ENCODE results near the gene MAP4K4.
A peak's percentile ranks its signal among the peaks of the same experiment; 100 is the strongest.

The MAP4K4 gene

DNA sequence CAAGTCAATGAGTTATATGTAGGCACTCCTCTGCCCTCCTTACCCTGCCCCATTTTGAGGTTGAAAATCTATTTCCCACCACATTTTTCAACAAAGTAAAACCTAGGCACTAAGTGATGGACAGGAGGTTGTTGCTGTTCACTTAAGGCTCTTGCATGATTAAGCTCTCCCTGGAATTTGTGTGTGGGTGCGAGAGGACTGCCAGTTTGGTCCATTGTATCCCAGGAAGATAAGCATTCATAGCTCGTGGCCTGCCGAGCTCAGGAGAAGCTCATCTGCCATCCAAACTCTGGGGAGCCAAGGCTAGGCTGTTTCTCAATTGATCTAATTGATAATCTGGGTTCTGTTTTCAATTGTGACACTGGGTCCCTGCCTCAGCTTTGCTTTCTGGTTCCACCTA is 4.7 kb upstream of the MAP4K4 start:
- H3K27ac ChIP-seq (ENCODE audit: low read length), result no peak overlapping the region
- H3K9me3 ChIP-seq (ENCODE audit: control insufficient read depth in 2 of 2, low read length in 2 of 2), result no peaks in the 10 kb centered on the region
- no peaks in the 10 kb centered on the region for H3K27me3 ChIP-seq (ENCODE audit: control insufficient read depth in 1 of 2, insufficient read depth in 2 of 2, low read length in 2 of 2)
- H3K4me3 ChIP-seq (ENCODE audit: low read length in 2 of 2), result no peak overlapping the region
- no peak overlapping the region for H3K9ac ChIP-seq (ENCODE audit: low read length in 2 of 2)
- peaks cover 6% of the 10 kb centered on the region for H3K4me1 ChIP-seq (ENCODE audit: control insufficient read depth, insufficient read depth, low read length)
- H3K36me3 ChIP-seq (ENCODE audit: control insufficient read depth in 2 of 2, insufficient read depth in 2 of 2, low read length in 2 of 2), result no peaks in the 10 kb centered on the region

GRCh38 chr2:101693991-101694588 is 3.4 kb upstream of the MAP4K4 start:
- H3K4me1 ChIP-seq (ENCODE audit: control insufficient read depth, insufficient read depth, low read length), result peaks cover 10% of the 10 kb centered on the region
- no peak overlapping the region for H3K4me3 ChIP-seq (ENCODE audit: low read length in 2 of 2)
- no peaks in the 10 kb centered on the region for H3K9me3 ChIP-seq (ENCODE audit: control insufficient read depth in 2 of 2, low read length in 2 of 2)
- no peaks in the 10 kb centered on the region for H3K27me3 ChIP-seq (ENCODE audit: control insufficient read depth in 1 of 2, insufficient read depth in 2 of 2, low read length in 2 of 2)
- no peak overlapping the region for H3K27ac ChIP-seq (ENCODE audit: low read length)
- H3K36me3 ChIP-seq (ENCODE audit: control insufficient read depth in 2 of 2, insufficient read depth in 2 of 2, low read length in 2 of 2), result no peaks in the 10 kb centered on the region
- no peak overlapping the region for H3K9ac ChIP-seq (ENCODE audit: low read length in 2 of 2)

DNA sequence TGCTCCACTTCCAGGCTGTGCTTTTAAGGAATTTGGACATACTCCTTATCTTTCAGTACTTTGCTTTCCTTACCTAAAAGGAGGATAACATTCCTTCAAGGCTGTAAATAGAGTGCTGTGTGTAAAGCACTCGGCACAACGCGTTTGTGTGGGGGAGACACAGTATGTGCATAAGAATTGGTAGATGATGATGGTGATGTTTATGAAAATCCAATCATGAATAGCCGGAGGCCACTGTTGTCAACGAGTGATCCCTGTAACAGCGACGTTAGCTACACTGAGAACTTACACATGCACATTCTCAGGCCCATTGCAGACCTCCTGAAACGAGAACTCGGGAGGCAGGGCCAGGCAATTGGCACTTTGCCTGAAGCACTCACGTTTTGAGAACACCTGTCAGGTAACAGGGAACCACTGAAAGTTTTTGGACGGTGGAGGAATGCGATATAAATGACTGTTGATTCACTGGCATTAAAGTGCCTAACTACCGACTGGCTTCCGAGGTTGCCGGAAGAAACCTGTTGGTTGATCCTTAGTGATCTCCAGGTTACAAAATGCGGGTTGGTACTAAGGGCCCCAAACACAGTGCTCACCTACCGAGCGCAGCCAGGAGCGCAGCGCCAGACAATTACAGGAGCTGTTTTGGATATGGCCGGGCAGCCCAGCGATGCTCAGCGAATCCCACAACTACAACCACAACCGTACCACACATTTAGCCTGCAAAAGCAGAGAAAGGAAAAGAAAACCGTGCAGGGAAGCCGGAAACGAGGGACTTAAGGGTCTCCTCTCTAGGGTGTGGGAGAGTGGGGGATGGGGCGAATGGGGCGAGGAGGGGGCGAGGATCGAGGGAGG is 1.0 kb upstream of the MAP4K4 start:
- H3K4me3 ChIP-seq (ENCODE audit: low read length in 2 of 2), result peak overlapping the region; percentile 73 to 81
- H3K27ac ChIP-seq (ENCODE audit: low read length), result peak overlapping the region; percentile 71
- no peaks in the 10 kb centered on the region for H3K36me3 ChIP-seq (ENCODE audit: control insufficient read depth in 2 of 2, insufficient read depth in 2 of 2, low read length in 2 of 2)
- peaks cover 19% of the 10 kb centered on the region for H3K4me1 ChIP-seq (ENCODE audit: control insufficient read depth, insufficient read depth, low read length)
- no peaks in the 10 kb centered on the region for H3K27me3 ChIP-seq (ENCODE audit: control insufficient read depth in 1 of 2, insufficient read depth in 2 of 2, low read length in 2 of 2)
- peak overlapping the region; percentile 68 to 77 for H3K9ac ChIP-seq (ENCODE audit: low read length in 2 of 2)
- H3K9me3 ChIP-seq (ENCODE audit: control insufficient read depth in 2 of 2, low read length in 2 of 2), result no peaks in the 10 kb centered on the region

DNA sequence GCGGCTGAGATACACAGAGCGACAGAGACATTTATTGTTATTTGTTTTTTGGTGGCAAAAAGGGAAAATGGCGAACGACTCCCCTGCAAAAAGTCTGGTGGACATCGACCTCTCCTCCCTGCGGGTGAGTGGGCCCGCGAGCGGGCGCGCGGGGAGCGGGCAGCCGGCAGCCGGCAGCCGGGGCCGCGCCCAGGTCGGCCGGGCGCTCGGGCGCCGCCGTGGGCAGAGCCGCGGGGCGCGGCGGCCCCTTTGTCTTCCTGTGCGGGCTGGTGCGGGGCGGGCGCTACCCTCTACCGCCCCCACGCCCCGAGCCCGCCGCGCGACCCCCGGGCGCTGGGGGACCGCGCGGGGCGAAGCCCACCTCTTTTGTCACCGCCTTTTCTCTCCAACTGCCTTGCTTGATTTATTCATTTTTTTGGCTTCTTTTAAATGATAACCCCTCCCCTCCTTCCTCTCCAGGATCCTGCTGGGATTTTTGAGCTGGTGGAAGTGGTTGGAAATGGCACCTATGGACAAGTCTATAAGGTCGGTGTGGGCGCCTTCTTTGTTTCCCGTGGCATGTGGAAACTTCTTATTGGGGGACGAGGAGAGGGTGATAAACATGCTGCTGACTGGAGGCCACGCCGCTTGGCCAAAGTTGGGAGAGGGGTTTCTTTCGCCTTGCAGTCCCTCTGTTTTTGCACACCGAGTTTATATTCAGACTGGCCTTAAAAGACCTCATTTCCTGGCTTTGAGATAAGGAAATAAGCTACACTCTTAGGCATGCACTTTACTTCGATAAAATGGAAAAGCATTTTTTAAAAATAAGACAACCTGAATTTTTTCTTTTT is 722 bp downstream of the MAP4K4 start:
- H3K4me3 ChIP-seq (ENCODE audit: low read length in 2 of 2), result peak overlapping the region; percentile 58 to 88
- H3K9me3 ChIP-seq (ENCODE audit: control insufficient read depth in 2 of 2, low read length in 2 of 2), result no peaks in the 10 kb centered on the region
- no peaks in the 10 kb centered on the region for H3K36me3 ChIP-seq (ENCODE audit: control insufficient read depth in 2 of 2, insufficient read depth in 2 of 2, low read length in 2 of 2)
- H3K4me1 ChIP-seq (ENCODE audit: control insufficient read depth, insufficient read depth, low read length), result peaks cover 19% of the 10 kb centered on the region
- H3K9ac ChIP-seq (ENCODE audit: low read length in 2 of 2), result peak overlapping the region; percentile 58 to 75
- no peaks in the 10 kb centered on the region for H3K27me3 ChIP-seq (ENCODE audit: control insufficient read depth in 1 of 2, insufficient read depth in 2 of 2, low read length in 2 of 2)
- H3K27ac ChIP-seq (ENCODE audit: low read length), result peak overlapping the region; percentile 24

- Histone ChIP-seq H3K9ac (ENCODE audit: low read length in 2 of 2) (peak overlapping the region; percentile 58 to 75), H3K9me3 (ENCODE audit: control insufficient read depth in 2 of 2, low read length in 2 of 2) (no peaks in the 10 kb centered on the region), H3K36me3 (ENCODE audit: control insufficient read depth in 2 of 2, insufficient read depth in 2 of 2, low read length in 2 of 2) (no peaks in the 10 kb centered on the region), H3K27ac (ENCODE audit: low read length) (peak overlapping the region; percentile 24), H3K4me1 (ENCODE audit: control insufficient read depth, insufficient read depth, low read length) (peaks cover 19% of the 10 kb centered on the region), H3K4me3 (ENCODE audit: low read length in 2 of 2) (peak overlapping the region; percentile 58 to 88), H3K27me3 (ENCODE audit: control insufficient read depth in 1 of 2, insufficient read depth in 2 of 2, low read length in 2 of 2) (no peaks in the 10 kb centered on the region)
Observed at GRCh38 chr2:101698844-101699754, 1.6 kb downstream of the MAP4K4 start.

DNA sequence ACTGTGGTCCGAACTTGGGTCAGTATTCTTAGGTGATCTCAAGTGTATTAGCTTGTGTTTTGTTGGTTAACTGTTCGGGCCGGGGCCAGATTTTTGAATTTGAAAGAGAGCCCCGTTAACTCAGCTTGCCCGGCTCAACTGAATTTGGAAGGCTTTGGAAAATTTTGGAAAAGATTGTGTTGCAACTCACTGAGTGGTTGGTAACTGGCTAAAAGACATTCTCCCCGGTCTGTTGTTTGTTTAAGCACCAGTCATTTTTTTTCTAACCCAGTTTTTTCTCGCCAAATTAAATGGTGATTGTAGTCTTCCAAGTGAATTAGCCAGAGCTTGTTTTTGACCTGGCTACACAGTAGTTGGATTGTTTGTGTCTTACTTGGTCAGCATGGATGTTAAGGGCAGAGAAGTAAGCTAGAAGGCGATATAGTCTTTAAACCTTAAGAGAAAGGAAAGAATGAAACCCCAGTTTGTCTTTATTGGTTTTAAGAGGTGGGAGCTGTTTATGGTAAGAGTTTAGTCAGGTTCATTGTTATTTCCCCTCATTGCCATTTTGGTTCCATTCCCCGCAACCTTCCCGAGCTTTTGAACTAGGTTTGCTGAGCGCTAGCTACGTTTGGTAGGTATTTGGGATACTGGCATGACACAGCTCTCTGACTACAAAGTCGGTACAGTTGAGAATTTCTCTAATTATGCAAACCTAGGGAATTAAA is 2.4 kb downstream of the MAP4K4 start:
- peaks cover 19% of the 10 kb centered on the region for H3K4me1 ChIP-seq (ENCODE audit: control insufficient read depth, insufficient read depth, low read length)
- H3K9me3 ChIP-seq (ENCODE audit: control insufficient read depth in 2 of 2, low read length in 2 of 2), result no peaks in the 10 kb centered on the region
- peak overlapping the region; percentile 58 to 75 for H3K9ac ChIP-seq (ENCODE audit: low read length in 2 of 2)
- peak overlapping the region; percentile 58 to 88 for H3K4me3 ChIP-seq (ENCODE audit: low read length in 2 of 2)
- H3K36me3 ChIP-seq (ENCODE audit: control insufficient read depth in 2 of 2, insufficient read depth in 2 of 2, low read length in 2 of 2), result no peaks in the 10 kb centered on the region
- H3K27me3 ChIP-seq (ENCODE audit: control insufficient read depth in 1 of 2, insufficient read depth in 2 of 2, low read length in 2 of 2), result no peaks in the 10 kb centered on the region
- H3K27ac ChIP-seq (ENCODE audit: low read length), result peak overlapping the region; percentile 7

- H3K27ac ChIP-seq (ENCODE audit: low read length), result no peak overlapping the region
- H3K9me3 ChIP-seq (ENCODE audit: control insufficient read depth in 2 of 2, low read length in 2 of 2), result no peaks in the 10 kb centered on the region
- no peak overlapping the region for H3K4me3 ChIP-seq (ENCODE audit: low read length in 2 of 2)
- H3K4me1 ChIP-seq (ENCODE audit: control insufficient read depth, insufficient read depth, low read length), result peaks cover 9% of the 10 kb centered on the region
- no peak overlapping the region for H3K9ac ChIP-seq (ENCODE audit: low read length in 2 of 2)
- no peaks in the 10 kb centered on the region for H3K36me3 ChIP-seq (ENCODE audit: control insufficient read depth in 2 of 2, insufficient read depth in 2 of 2, low read length in 2 of 2)
- H3K27me3 ChIP-seq (ENCODE audit: control insufficient read depth in 1 of 2, insufficient read depth in 2 of 2, low read length in 2 of 2), result no peaks in the 10 kb centered on the region
Observed at GRCh38 chr2:101704046-101704466, 6.5 kb downstream of the MAP4K4 start.

DNA sequence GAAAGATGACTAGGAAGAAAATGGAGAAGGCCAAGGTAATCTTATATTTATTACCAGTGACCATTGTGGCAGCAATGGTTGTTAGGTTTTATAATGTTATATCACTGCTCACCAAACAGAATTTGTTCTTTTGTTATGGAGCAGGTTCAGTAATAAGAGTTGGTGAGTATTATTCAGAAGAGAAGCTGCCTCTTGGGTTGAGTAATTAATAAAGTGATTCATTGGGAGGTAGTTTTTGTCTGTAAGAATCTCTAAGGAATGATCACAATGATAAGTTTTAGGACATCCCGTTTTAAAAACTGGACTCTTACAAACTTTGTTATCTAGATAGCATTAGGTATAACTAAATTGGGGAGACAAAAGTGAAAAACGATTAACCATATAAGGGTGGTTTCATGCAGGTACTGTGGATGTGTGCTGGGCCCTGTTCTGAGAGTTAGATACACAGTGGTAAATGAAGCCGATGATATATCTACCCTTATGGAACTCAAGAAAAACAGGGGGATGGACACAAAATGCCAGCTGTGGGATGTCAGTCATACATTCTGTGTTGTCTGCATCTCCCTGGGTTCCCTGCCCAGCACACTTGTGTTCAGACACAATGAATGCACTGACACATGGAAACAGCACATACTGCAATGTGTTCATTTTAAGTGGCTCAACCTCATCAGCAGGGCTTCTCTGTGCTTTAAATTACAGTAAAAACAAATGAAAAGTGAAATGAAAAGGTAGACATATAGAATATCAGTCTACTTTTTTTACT is 7.5 kb downstream of the MAP4K4 start:
- Histone ChIP-seq H3K9ac (ENCODE audit: low read length in 2 of 2) (no peak overlapping the region), H3K9me3 (ENCODE audit: control insufficient read depth in 2 of 2, low read length in 2 of 2) (no peaks in the 10 kb centered on the region), H3K27me3 (ENCODE audit: control insufficient read depth in 1 of 2, insufficient read depth in 2 of 2, low read length in 2 of 2) (no peaks in the 10 kb centered on the region), H3K4me1 (ENCODE audit: control insufficient read depth, insufficient read depth, low read length) (peaks cover 7% of the 10 kb centered on the region), H3K4me3 (ENCODE audit: low read length in 2 of 2) (no peak overlapping the region), H3K36me3 (ENCODE audit: control insufficient read depth in 2 of 2, insufficient read depth in 2 of 2, low read length in 2 of 2) (no peaks in the 10 kb centered on the region), H3K27ac (ENCODE audit: low read length) (no peak overlapping the region)

DNA sequence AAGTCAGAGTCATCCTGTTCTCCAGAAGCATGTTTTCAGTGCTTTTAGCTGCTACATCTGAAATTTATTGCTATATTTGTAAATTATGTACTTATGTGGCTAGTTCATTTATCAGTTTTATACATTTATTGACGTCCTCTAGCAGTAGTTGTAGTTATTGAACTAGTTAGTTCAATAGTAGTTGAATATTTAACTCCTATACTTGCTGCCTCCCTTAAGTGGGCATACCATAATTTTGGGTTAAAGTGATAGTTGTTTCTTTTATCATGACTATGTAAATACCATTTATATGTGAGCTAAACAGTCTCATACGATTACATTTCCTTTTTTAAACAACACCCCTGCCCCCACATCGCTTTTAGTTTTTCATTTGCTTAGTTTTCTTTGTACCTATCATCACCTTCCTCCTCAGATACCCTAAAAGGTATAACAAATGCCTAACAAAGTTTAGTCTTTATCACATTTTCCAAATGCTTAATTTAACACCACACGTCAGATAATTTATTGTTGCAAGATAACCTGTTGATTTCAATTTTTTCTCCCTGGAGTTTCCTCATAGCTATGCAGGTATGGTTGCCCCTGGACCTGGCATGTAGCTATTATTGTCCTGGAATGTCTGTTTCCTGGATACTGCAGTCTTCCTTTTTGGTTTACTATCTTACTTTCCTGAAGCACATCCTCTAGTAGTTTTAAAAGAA is 8.8 kb downstream of the MAP4K4 start:
- Histone ChIP-seq H3K9ac (ENCODE audit: low read length in 2 of 2) (no peak overlapping the region), H3K27me3 (ENCODE audit: control insufficient read depth in 1 of 2, insufficient read depth in 2 of 2, low read length in 2 of 2) (no peaks in the 10 kb centered on the region), H3K4me3 (ENCODE audit: low read length in 2 of 2) (no peak overlapping the region), H3K27ac (ENCODE audit: low read length) (no peak overlapping the region), H3K36me3 (ENCODE audit: control insufficient read depth in 2 of 2, insufficient read depth in 2 of 2, low read length in 2 of 2) (no peaks in the 10 kb centered on the region), H3K4me1 (ENCODE audit: control insufficient read depth, insufficient read depth, low read length) (peaks cover 4% of the 10 kb centered on the region), H3K9me3 (ENCODE audit: control insufficient read depth in 2 of 2, low read length in 2 of 2) (no peaks in the 10 kb centered on the region)

All from stomach smooth muscle (tissue), 2 donors.